ENCODE measurements around the gene MATCAP1. TPM values are rescaled to one million over a fixed set of nuclear protein-coding genes. Genes with fewer than 3 reads are reported as not detected.
A peak's percentile ranks its signal among the peaks of the same experiment; 100 is the strongest.

Gene MATCAP1
- total and polyA plus RNA-seq, 2 of the 13 experiments (the other 11 are each of a cell fraction or from before 2014, with no cell fraction given) = 11.2 to 24.5 TPM

DNA sequence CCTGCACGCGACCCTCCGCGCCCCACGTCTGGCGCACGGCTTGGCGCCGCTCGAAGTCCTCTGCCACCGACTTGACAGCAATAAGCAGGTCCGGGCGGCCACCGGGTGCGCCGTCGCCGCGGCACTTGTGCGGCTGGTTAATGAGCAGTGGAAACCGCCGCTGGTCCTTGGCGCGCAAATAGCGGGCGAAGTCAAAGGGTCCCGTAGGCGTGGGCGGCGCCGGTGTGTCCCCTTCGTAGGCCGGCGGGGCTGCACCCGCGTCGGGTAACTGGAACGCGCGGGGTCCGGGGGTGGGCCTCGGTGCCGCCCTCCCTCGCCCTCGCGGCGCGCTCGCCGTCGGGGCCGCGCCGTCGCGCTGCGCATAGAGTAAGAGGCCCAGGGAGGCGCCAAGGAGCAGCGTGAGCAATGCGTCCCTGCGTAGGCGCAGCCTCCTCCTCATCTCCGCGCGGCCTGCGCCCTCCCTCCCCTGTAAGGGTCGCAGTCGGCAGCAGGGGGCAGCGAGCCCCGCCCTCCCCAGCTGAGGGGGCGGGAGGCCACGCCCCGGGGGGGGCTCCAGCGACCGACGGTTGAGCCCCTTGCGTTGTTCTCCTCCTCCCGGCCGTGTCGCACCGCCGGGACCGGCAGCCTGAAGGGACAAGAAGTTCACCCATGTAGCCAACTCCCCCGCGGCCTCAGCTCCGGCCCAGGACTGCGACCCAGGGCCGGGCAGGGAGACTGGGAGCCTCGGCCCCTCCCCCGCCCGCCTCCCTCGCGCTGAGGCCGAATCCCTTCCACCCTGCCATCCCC, 33.5 kb downstream of the MATCAP1 start (continued):
- TF ChIP-seq, protein P1, sequence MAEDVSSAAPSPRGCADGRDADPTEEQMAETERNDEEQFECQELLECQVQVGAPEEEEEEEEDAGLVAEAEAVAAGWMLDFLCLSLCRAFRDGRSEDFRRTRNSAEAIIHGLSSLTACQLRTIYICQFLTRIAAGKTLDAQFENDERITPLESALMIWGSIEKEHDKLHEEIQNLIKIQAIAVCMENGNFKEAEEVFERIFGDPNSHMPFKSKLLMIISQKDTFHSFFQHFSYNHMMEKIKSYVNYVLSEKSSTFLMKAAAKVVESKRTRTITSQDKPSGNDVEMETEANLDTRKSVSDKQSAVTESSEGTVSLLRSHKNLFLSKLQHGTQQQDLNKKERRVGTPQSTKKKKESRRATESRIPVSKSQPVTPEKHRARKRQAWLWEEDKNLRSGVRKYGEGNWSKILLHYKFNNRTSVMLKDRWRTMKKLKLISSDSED (CRISPR knock-in tag; IDR thresholded peaks at IDR 0.05) = no peak
- TF ChIP-seq, protein P2, sequence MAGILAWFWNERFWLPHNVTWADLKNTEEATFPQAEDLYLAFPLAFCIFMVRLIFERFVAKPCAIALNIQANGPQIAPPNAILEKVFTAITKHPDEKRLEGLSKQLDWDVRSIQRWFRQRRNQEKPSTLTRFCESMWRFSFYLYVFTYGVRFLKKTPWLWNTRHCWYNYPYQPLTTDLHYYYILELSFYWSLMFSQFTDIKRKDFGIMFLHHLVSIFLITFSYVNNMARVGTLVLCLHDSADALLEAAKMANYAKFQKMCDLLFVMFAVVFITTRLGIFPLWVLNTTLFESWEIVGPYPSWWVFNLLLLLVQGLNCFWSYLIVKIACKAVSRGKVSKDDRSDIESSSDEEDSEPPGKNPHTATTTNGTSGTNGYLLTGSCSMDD (CRISPR knock-in tag; IDR thresholded peaks at IDR 0.05) = no peak
- TF ChIP-seq MYC (CRISPR knock-in tag; IDR thresholded peaks at IDR 0.05; ENCODE audit: borderline replicate concordance) = 0 out of 2 replicates have a peak, but pooled peaks have one; percentile 8
- TF ChIP-seq ZKSCAN8 (CRISPR knock-in tag; IDR thresholded peaks at IDR 0.05; ENCODE audit: borderline replicate concordance) = no peak
- no peak for TF ChIP-seq ZBTB1 (CRISPR knock-in tag; IDR thresholded peaks at IDR 0.05; ENCODE audit: borderline replicate concordance)
- no peak for TF ChIP-seq BORCS8-MEF2B (CRISPR knock-in tag; IDR thresholded peaks at IDR 0.05)
- TF ChIP-seq PTBP1 (IDR thresholded peaks at IDR 0.05; ENCODE audit: low read depth, low read length, poor library complexity, severe bottlenecking) = peak; percentile 33
- TF ChIP-seq ZNF354B (CRISPR knock-in tag; IDR thresholded peaks at IDR 0.05) = no peak
- TF ChIP-seq HMG20A (CRISPR knock-in tag; IDR thresholded peaks at IDR 0.05; ENCODE audit: borderline replicate concordance) = no peak
- TF ChIP-seq, protein P3, sequence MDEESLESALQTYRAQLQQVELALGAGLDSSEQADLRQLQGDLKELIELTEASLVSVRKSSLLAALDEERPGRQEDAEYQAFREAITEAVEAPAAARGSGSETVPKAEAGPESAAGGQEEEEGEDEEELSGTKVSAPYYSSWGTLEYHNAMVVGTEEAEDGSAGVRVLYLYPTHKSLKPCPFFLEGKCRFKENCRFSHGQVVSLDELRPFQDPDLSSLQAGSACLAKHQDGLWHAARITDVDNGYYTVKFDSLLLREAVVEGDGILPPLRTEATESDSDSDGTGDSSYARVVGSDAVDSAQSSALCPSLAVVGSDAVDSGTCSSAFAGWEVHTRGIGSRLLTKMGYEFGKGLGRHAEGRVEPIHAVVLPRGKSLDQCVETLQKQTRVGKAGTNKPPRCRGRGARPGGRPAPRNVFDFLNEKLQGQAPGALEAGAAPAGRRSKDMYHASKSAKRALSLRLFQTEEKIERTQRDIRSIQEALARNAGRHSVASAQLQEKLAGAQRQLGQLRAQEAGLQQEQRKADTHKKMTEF (CRISPR knock-in tag; IDR thresholded peaks at IDR 0.05) = no peak
- TF ChIP-seq ZFP90 (CRISPR knock-in tag; IDR thresholded peaks at IDR 0.05; ENCODE audit: borderline replicate concordance) = no peak
- TF ChIP-seq HES4 (CRISPR knock-in tag; IDR thresholded peaks at IDR 0.05; ENCODE audit: borderline replicate concordance) = no peak
- TF ChIP-seq POLR2A (IDR thresholded peaks at IDR 0.05; ENCODE audit: insufficient read depth in 1 of 2, low read depth in 2 of 2, low read length in 2 of 2) = no peak; a peak in 1 of 4 replicates
- no peak for TF ChIP-seq TCF12 (IDR thresholded peaks at IDR 0.05)
- 0 out of 2 replicates have a peak, but pooled peaks have one; percentile 41 for TF ChIP-seq TCF12 (CRISPR knock-in tag; IDR thresholded peaks at IDR 0.05)
- TF ChIP-seq CEBPG (CRISPR knock-in tag; IDR thresholded peaks at IDR 0.05) = no peak
- no peak; the same call in 1 of the 2 replicates for TF ChIP-seq THAP11 (CRISPR knock-in tag; IDR thresholded peaks at IDR 0.05)

Measured in HepG2 (cell line).